Measurements from ENCODE around the gene ZNF550.

DNA sequence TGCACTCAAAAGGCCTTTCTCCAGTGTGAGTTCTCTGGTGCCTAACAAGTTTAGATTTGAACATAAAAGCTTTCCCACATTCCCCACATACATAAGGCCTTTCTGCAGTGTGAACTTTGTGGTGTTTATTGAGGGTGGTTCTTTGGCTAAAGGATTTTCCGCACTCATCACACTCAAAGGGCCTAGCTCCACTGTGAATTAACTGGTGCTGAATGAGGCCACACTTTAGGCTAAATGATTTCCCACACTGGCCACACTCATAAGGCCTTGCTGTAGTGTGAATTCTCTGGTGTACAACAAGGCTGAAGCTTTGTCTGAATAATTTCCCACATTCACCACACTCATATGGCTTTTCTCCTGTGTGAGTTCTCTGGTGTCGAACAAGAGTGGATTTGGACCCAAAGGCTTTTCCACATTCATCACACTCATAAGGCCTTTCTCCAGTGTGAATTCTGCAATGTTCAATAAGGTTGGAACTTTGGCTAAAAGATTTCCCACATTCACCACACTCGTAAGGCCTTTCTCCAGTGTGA, 12.8 kb upstream of the ZNF550 start:
- TF ChIP-seq POLR2A (IDR thresholded peaks at IDR 0.05): no peak
- TF ChIP-seq, protein P1, sequence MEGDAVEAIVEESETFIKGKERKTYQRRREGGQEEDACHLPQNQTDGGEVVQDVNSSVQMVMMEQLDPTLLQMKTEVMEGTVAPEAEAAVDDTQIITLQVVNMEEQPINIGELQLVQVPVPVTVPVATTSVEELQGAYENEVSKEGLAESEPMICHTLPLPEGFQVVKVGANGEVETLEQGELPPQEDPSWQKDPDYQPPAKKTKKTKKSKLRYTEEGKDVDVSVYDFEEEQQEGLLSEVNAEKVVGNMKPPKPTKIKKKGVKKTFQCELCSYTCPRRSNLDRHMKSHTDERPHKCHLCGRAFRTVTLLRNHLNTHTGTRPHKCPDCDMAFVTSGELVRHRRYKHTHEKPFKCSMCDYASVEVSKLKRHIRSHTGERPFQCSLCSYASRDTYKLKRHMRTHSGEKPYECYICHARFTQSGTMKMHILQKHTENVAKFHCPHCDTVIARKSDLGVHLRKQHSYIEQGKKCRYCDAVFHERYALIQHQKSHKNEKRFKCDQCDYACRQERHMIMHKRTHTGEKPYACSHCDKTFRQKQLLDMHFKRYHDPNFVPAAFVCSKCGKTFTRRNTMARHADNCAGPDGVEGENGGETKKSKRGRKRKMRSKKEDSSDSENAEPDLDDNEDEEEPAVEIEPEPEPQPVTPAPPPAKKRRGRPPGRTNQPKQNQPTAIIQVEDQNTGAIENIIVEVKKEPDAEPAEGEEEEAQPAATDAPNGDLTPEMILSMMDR (IDR thresholded peaks at IDR 0.05): no peak

All from Peyer's patch (tissue), 4 donors.